GM21447 (cell line): ENCODE data around the gene UCKL1.
"Not testable (repeated sequence)": the region's sequence is repeated elsewhere in the genome, so short reads cannot be mapped to it uniquely, and the experiment has no call there.

ENCODE experiments used
- ATAC-seq: cut with Tn5 transposase; IDR thresholded peaks from one replicate; pipeline ENCODE4 v1.9.1; 2021; ENCODE audit not compliant: unreplicated experiment

Gene UCKL1

DNA sequence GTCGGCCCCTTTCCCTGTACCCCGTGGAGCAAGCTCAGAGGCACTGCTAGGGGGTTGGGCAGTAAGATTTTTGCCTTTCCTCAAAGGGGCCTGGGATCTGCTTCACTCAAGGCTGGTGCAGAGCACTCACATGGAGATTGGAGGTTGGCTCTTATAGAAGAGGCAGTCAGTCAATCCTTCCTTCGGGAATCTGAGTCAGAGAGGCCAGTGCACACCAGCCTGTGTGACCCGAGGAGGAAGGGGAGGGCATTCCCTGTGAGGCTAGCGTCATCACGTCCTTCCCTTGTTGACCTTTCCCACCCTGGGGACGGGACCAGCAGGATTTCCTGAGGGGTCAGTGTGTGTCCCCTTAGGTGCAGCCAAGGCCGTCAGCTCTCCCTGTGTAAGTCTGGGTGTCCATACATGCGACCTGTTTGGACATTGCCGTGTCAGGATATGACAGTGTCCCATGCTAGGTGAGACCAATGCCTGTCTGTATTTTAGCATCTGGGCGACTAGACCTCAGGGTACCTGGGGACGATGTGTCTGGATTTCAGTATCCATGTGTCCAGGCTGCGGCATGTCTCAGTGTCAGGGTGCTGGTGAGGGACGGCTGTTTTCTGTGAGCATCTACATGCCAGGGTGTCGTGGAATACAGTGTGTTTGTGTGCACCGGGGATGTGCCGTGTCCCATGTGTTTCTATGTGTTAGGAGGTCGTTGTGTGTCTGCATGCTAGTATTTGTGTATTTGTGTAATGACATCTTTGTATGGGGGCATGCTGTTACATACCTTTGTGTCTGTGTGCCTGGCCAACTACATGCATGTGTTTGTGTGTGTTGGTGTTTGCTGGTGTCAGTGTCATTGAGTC is 16.3 kb upstream of the UCKL1 start:
- no peak for ATAC-seq

GRCh38 chr20:63971960-63972311 is 15.7 kb upstream of the UCKL1 start:
- ATAC-seq: not testable (repeated sequence)

DNA sequence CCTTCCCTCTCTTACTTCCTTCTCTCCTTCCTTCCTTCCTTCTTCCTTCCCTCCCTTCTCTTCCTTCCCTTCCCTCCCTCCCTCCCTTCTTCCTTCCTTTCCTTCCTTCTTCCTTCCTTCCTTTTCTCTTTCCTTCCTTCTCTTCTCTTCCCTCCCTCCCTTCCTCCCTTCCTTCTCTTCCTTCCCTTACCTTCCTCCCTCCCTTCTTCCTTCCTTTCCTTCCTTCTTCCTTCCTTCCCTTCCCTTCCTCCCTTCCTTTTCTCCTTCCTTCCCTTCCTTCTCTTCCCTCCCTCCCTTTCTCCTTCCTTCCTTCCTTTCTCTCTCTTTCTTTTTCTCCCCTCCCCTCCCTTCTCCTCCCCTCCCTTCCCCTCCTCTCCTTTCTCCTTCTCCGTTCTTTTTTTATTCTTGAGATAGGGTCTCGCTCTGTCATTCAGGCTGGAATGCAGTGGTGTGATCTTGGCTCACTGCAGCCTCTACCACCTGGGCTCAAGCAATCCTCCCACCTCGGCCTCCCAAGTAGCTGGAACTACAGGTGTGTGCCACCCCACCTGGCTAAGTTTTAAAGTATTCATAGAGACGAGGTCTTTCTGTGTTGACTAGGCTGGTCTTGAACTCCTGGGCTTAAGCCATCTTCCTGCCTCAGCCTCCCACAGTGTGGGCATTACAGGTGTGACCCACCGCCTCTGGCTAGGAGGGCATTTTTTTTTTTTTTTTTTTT is 14.7 kb upstream of the UCKL1 start:
- ATAC-seq: no peak

DNA sequence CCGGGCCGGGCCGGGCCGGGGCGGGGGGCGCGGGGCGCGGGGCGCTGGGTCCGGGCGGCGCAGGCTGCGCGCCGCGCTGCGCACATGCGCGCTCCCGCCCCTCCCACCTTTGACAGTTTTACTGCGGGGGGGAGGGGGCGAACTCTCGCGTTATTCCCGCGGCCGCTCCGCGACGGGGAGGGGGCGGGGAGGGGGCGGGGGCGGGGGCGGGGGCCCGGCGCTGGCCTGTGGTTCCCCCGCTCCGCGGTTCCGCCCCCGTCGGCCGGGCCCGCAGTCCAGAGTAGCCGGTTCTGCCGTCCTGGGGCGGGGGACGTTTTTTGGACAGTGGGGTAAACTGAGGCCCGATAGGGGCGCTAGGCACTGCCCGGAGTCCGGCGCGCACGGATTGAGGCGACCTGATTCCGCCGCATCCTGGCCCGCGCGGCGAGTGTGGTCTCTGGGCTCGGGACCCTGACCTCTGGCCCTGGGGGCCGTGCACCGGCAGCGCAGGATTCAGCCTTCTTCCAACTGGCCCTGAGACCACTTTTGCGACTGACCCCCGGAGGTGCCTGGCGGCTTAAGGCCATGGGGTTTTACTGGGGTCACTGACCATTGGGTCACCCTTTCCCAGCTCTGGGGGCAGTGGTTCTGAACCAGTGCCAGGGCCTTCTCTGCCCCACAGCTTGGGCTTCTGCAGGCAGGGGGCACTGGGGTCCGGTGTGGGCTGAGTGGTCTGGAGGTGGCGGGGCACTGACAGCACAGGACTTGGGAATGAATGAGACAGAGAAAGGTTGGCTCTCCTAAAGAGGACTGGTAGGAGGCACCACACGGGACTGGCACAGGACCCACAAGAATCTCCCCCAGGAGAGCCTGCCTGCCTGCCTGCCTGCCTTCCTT is 13.9 kb upstream of the UCKL1 start, which contains the start of gene ZNF512B:
Gene ZNF512B, minus strand, starts transcription at position 93 of the 876 bp plus-strand sequence. CDS start 1,980 bp downstream, outside the sequence.
- no peak for ATAC-seq

- ATAC-seq: no peak
Measured at GRCh38 chr20:63968928-63969760, 12.9 kb upstream of the UCKL1 start.

DNA sequence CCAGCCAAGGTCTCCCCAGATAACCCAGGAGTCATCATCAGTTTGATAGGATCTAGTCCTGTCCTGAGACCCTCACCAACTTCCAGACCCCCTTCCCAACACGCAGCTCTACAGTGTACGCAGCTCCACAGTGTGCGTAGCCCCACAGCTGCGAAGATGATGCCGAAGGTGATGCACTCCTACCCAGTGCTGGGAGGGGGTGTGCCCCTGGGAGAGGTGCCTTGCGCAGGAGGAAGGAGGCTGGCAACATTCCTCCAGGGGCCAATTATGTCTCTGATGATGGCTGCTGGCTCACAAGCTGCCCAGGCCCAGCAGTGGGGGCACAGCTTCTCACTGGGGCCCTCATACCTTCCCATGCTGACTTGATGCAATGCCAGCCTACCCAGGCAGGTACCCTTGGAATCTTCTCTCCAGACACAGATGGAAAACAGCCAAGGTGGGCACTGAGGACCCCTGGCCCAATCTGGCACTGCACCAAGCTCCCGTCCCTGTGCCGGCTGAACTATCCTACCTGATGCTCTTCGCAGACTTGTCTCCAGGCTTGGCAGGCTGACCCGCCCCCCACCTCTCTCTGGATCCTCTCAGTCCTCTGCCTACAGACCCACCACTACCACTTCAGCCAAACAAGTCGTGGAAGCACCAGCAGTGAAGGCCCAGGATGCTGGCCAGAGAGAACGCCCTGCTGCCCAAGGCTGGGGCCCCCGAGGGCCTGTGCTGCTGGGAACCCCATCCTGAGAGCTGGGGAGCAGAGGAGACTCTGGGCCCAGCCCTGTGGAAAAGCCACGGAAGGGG is 12.1 kb upstream of the UCKL1 start:
- ATAC-seq: no peak

DNA sequence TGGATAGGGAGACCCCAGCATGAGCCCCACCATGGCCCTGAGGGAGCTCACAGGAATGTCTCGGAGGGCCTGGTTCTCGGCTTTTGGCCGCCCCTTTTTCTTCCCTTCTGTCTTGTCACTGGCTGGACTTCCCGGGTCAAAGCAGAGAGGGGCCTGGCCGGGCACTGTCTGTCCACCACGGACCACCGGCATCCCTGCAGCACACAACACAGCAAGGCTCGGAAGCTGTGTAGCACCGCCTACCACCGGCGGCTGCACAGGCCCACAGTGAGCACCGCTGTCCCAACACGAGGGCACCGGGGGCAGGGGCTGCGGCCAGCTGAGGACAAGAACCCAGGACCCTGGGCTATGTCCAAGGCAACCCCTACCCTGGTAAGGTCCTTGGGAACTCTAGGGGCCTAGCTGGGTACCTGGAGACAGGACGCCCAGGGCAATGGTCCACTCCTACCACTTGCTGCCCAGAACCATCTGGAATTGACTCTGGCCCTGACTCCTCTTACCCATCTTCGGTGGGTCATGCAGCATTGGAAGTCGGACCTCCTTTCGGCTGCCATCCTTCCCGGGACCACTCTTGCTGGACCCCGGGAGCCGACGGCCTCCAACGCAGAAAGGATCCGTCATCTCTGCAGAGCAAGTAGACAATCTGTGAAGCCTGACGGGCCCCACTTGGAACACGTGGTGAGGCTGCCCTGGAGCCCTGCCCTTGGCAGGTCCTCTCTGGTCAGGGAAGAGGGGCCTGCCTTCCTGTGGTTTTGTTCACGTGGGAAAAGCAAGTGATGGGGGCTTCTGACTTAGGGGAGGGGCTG is 11.3 kb upstream of the UCKL1 start:
- no peak for ATAC-seq

- ATAC-seq: no peak
Measured at GRCh38 chr20:63966944-63967322, 10.7 kb upstream of the UCKL1 start.

GRCh38 chr20:63966172-63966943 is 10.1 kb upstream of the UCKL1 start:
- ATAC-seq: no peak

GRCh38 chr20:63964412-63964811 is 8.2 kb upstream of the UCKL1 start:
- ATAC-seq: no peak

DNA sequence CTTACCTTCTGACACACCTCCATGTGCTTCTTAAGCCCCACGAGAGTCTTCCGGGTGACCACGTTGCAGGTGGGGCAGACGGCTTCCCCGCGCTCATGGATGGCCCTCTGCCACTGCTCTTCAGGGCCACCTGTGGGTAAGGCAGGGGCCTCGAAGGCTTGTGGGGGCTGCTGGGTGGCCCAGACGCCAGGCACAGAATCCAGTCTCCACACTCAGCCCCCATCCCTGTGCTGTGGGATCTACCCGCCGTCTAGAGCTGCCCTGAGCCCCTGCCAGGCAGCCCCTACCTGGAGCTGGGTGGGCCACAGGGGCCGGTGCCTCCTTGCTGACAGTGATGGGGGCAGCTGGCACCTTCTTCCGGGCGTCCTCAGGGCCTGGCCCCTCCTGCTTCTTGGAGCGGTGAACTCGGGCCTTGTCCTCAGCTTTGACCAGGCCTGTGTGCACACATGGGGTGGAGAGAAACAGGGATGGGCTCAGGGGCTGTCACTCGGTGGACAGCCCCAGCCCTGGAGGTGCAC is 7.6 kb upstream of the UCKL1 start:
- ATAC-seq: no peak

DNA sequence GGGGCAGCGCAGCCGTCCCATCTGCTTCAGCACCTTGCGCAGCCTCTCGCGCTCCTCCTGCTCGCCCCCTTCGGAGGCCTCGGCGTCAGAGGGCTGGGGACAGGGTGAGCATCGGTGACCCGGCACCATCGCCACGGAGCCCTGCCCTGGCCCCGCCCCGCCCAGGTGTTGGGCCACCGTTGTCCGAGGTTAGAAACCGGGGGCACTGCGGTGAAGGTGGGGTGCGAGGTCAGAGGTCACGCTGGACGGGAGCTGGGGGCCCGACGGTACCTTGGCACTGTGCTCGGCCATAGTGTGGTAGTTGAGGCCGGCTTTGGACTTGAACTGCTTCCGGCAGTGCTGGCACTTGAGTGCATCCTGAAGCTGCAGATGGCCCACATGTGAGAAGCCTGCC is 7.1 kb upstream of the UCKL1 start:
- ATAC-seq: no peak

GRCh38 chr20:63962426-63963347 is 6.5 kb upstream of the UCKL1 start:
- no peak for ATAC-seq

DNA sequence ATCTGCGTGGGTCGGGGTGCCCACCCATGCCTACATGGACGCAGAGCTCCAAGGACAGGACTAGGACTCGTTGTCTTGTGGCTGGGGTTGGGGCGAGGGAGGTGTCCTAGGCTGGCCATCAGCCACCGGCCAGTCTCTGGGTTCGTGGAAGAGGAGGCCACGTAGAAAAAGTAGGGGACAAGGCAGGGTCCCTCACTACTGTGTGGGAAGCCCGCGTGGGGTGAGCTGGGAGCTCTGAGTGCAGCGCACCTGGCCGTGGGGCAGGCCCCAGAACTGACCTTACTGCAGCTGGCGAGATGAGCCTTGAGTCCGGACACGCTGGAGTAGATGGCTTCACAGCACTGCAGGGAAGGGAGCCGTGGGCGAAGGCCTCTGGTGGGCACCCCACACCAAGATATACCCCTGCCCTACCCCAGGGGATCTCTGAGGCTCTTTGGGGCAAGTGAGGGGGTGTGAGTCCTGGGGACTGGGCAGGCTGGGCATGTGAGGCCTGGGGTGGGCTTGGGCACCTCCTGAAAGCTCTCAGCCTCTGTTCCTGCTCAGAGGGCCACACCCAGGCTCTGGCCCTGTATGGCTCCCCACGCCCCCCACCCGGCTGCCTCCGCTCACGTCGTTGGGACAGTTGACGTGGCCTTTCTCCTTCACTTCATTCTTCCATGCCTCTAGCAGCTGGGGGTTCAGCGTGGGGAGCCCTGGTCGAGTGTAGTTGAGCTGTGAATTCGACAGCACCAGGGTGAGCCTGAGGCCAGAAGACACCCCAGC is 5.6 kb upstream of the UCKL1 start:
- no peak for ATAC-seq

DNA sequence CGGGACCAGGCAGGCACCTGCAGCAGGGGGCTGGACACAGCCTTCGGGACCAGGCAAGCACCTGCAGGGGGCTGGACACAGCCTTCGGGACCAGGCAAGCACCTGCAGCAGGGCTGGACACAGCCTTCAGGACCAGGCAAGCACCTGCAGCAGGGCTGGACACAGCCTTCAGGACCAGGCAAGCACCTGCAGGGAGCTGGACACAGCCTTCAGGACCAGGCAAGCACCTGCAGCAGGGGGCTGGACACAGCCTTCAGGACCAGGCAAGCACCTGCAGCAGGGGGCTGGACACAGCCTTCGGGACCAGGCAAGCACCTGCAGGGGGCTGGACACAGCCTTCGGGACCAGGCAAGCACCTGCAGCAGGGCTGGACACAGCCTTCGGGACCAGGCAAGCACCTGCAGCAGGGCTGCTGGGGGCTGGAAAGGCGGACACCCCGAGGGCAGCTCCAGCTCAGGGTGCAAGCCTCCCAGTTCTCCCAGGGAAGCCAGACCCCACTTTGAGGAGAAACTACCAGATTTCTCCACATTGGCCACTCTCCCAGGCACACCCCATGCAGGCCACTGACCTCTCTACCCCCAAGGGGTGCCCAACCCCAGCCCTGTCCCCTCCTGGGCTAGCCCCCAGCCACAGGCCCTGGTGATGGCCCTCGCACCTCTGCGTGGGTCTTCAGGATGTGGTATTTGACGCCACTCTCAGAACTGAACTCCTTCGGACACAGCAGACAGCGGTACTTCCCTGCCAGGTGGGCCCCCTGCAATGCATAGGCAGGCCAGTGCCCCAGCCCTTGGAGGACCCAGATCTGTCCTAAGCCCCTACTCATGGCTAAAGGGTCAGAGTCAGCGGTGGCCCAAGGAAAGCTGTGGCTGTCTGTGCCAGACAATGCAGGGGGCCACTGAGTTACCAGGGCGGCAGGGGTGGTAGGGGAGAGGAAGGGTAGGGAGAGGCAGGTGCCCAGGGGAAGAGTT is 4.7 kb upstream of the UCKL1 start:
- ATAC-seq: not testable (repeated sequence)
